ENCODE results near the gene ZNF23. TPM values are rescaled to one million over a fixed set of nuclear protein-coding genes. Genes with fewer than 3 reads are reported as not detected.

Gene ZNF23
- total and polyA plus RNA-seq, 3 donors from 2014 or later, result 10.9 to 16.3 (median 14.5) TPM

DNA sequence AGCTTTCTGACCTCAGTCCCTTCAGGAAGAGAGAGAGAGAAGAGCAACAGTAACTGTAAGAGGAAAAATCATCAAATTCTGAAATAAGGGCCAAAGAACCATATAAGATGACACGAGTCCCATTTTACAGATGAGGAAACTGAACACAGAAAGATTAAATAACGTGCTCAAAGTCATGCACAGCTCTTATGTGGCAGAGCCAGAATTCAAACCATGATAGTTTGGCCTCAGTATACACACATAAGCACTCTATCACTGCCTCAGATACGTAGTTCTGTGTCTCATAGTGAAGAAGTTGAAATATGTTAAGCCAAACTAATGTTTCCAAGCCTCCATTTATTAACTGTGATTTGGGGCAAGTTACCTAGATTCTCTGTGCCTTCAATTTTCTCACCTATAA, 29.0 kb upstream of the ZNF23 start:
- H3K4me1 ChIP-seq, result no peaks in the 10 kb centered on the region
- intact Hi-C loops (cut with DNase I; ENCODE audit: low total_unique reads), result no loop called here
- no peaks in the 10 kb centered on the region for H3K27me3 ChIP-seq
- DNase-seq, result no peak
- no peaks in the 10 kb centered on the region for H3K36me3 ChIP-seq (ENCODE audit: low read depth, missing control alignments)
- no peaks in the 10 kb centered on the region for H3K9me3 ChIP-seq
- no peak overlapping the region for H3K4me3 ChIP-seq
- H3K27ac ChIP-seq, result no peak overlapping the region
- WGBS, 2 donors, result 66 to 77% methylated on average over 3 of the region's 3 CpGs
- TF ChIP-seq, protein P1, sequence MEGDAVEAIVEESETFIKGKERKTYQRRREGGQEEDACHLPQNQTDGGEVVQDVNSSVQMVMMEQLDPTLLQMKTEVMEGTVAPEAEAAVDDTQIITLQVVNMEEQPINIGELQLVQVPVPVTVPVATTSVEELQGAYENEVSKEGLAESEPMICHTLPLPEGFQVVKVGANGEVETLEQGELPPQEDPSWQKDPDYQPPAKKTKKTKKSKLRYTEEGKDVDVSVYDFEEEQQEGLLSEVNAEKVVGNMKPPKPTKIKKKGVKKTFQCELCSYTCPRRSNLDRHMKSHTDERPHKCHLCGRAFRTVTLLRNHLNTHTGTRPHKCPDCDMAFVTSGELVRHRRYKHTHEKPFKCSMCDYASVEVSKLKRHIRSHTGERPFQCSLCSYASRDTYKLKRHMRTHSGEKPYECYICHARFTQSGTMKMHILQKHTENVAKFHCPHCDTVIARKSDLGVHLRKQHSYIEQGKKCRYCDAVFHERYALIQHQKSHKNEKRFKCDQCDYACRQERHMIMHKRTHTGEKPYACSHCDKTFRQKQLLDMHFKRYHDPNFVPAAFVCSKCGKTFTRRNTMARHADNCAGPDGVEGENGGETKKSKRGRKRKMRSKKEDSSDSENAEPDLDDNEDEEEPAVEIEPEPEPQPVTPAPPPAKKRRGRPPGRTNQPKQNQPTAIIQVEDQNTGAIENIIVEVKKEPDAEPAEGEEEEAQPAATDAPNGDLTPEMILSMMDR (IDR thresholded peaks at IDR 0.05), result no peak
- TF ChIP-seq POLR2A (IDR thresholded peaks at IDR 0.05), result no peak

DNA sequence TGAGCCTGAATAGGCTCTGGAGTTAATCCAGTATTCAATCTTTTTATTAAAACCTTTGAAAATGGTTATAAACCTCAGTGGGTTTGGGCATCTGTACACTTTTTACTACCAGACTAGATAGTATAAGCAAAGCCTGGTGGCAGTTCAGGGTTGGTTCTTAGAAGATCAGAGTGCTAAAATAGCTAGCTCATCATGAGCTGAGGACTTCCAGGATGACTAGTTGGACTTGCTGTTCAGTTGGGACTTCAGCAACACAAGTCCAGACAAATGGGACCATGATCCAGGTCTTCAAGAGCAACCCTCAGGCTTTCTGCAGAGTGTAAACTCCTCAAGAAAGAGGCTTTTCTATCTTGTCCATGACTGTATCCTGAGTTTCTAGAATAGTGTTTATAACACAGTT, 28.3 kb upstream of the ZNF23 start:
- Histone ChIP-seq H3K36me3 (ENCODE audit: low read depth, missing control alignments) (no peaks in the 10 kb centered on the region), H3K4me3 (no peak overlapping the region), H3K4me1 (no peaks in the 10 kb centered on the region), H3K27ac (no peak overlapping the region), H3K9me3 (no peaks in the 10 kb centered on the region), H3K27me3 (no peaks in the 10 kb centered on the region)
- no peak for TF ChIP-seq POLR2A (IDR thresholded peaks at IDR 0.05)
- TF ChIP-seq, protein P1 (IDR thresholded peaks at IDR 0.05), result no peak
- DNase-seq, result no peak
- intact Hi-C loops (cut with DNase I; ENCODE audit: low total_unique reads), result no loop called here

DNA sequence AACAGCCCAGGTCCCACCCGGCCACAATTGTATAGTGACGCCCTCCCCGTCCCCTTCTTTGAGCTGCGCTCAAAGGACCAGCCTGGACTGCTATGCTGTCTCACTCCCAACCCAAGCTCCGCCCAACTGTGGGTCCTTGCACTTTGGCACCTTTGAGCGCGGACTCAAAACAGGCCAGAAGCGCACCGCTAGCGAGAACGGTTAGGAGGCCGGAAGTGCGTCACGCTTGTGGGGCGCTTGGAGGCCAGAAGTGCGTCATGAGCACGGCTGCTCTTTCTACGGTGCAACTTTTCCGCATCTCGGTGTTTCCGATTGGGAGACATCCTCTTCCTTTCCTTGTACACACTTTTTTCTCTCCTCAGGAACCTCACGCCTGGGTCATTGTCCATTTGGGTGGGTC, 27.1 kb upstream of the ZNF23 start, which contains the start of gene ZNF19:
TSS of gene ZNF19 (minus strand) at position 203 of the 400 bp plus-strand sequence. CDS start 7,210 bp downstream, outside the sequence.
- TF ChIP-seq, protein P1 (IDR thresholded peaks at IDR 0.05), result no peak
- TF ChIP-seq POLR2A (IDR thresholded peaks at IDR 0.05), result no peak
- intact Hi-C loops (cut with DNase I; ENCODE audit: low total_unique reads), result no loop called here
- Histone ChIP-seq H3K9me3 (no peaks in the 10 kb centered on the region), H3K27ac (peak within 1 kb of the TSS; percentile 37 to 44), H3K4me3 (peak within 1 kb of the TSS; percentile 36 to 55), H3K27me3 (no peaks in the 10 kb centered on the region), H3K4me1 (no peaks in the 10 kb centered on the region), H3K36me3 (ENCODE audit: low read depth, missing control alignments) (no peaks in the 10 kb centered on the region)
- WGBS, 2 donors, result 65 to 66% methylated on average over 22 of the region's 22 CpGs
- peak; percentile 58 for DNase-seq

DNA sequence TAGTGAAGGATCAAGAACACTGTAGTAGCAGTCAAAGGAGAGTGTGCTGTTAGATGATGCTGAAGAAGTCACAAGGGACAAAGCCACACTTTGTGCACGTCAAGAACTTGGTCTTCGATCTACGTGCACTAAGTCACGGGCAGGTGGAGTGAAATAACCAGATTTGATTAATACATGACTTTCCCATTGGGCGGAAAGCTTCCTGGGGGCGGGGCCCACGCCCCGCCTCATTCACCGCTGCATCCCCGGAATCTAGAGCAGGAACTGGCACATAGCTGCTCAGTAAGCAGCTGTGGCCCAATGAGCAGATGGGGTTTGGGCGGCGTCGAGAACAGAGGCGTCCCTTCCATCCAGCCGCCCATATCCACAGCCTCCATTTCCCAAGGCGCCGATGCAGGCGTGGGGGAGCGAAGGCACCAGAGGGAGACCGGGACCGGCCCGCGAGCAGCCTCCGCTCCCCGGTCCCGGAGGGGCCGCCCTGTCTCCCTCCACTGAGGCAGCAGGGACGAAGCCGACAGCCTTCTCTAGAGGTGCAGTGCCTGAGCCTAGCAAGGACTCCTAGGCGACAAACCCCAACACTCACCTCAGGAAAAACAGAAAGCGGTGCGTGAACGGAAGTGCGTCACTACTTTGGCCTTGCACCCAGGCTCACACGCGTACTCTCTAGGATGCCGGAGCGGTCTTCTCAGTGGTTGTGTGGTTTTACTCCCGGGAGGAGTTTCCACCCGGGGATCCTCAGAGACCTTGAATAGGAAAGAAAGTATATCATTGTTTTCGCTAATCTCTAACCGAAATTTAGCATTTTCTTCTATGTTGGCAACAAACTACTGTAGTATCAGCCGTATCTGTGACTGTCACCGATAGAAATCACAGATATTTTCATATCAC, 22.2 kb upstream of the ZNF23 start:
- peak; percentile 96 for DNase-seq
- Histone ChIP-seq H3K4me1 (no peaks in the 10 kb centered on the region), H3K4me3 (peak overlapping the region; percentile 73 to 90), H3K9me3 (no peaks in the 10 kb centered on the region), H3K27me3 (no peaks in the 10 kb centered on the region), H3K27ac (peak overlapping the region; percentile 93 to 94), H3K36me3 (ENCODE audit: low read depth, missing control alignments) (no peaks in the 10 kb centered on the region)
- TF ChIP-seq, protein P1 (IDR thresholded peaks at IDR 0.05), result no peak
- no peak for TF ChIP-seq POLR2A (IDR thresholded peaks at IDR 0.05)
- intact Hi-C loops (cut with DNase I; ENCODE audit: low total_unique reads), result no loop called here
- WGBS, 2 donors, result 0% methylated on average over 22 to 38 of the region's 44 CpGs

Measured in testis (tissue), 3 donors.